GM12891 (cell line): ENCODE results near the gene PDHX.

ENCODE experiments used
- PAX5 ChIP-seq: IDR thresholded peaks from 2 replicates; pipeline ENCODE4 v1.6.1; 2011; ENCODE audit warnings: low read length, moderate library complexity, mild to moderate bottlenecking; ENCODE audit not compliant: insufficient read depth, severe bottlenecking
- POLR2A ChIP-seq: IDR thresholded peaks from 2 replicates; pipeline ENCODE4 v1.6.1; 2011; ENCODE audit warnings: low read depth, low read length, control low read depth
- POU2F2 ChIP-seq: IDR thresholded peaks from 2 replicates; pipeline ENCODE4 v1.6.1; 2011; ENCODE audit warnings: low read depth, mild to moderate bottlenecking, control low read depth, low read length, moderate library complexity
- SPI1 ChIP-seq: IDR thresholded peaks from 2 replicates; pipeline ENCODE4 v1.6.1; 2011; ENCODE audit warnings: low read depth, low read length, control low read depth

DNA sequence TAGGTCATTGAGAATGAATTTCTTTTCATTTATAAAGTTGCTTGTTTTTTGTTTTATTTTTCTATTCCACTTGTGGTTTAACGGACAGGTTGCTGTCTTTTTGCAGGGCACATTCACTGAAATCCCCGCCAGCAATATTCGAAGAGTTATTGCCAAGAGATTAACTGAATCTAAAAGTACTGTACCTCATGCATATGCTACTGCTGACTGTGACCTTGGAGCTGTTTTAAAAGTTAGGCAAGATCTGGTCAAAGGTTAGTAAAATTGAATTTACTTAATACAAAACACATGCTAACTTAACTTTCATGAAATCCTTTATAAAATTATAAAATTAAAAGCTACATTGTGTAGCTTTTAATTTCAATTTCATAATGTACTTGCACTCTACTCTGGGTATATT lies 53.6 kb downstream of the PDHX start:
- TF ChIP-seq POLR2A (no peak), PAX5 (no peak), SPI1 (no peak), POU2F2 (no peak)
